Cardiac muscle cell (in vitro differentiated cells and primary cell): Measurements from ENCODE around the gene BMERB1. TPM values are rescaled to one million over a fixed set of nuclear protein-coding genes. Genes with fewer than 3 reads are reported as not detected.

Source experiments
- DNase-seq, 2 donors: peaks; one replicate each; pipeline versions ENCODE4 v3.0.0 to v3.0.0-alpha.2; 2010 to 2017; ENCODE audit warnings: low read depth in 1 of 2, low spot score in 1 of 2
- H3K27ac ChIP-seq: fragments of 200-600 bp; sonication (generic); 2 replicates; pipeline ENCODE4 v1.5.1; 2016
- H3K27me3 ChIP-seq: fragments of 200-600 bp; sonication (generic); 2 replicates; pipeline ENCODE4 v1.6.0; 2016; ENCODE audit warnings: control low read depth
- H3K36me3 ChIP-seq: fragments of 200-600 bp; sonication (generic); 2 replicates; pipeline ENCODE4 v1.5.1; 2016; ENCODE audit warnings: control low read depth
- H3K4me1 ChIP-seq: fragments of 200-600 bp; sonication (generic); 2 replicates; pipeline ENCODE4 v1.8.1; 2017; ENCODE audit warnings: low read depth, mild to moderate bottlenecking, mixed run types
- H3K4me3 ChIP-seq: fragments of 200-600 bp; sonication (generic); 2 replicates; pipeline ENCODE4 v1.5.1; 2016; ENCODE audit warnings: mild to moderate bottlenecking
- H3K9me3 ChIP-seq: fragments of 200-600 bp; sonication (generic); 2 replicates; pipeline ENCODE4 v1.5.1; 2017; ENCODE audit warnings: low read depth, mild to moderate bottlenecking, control low read depth
- CTCF ChIP-seq: IDR thresholded peaks from 2 replicates; pipeline ENCODE4 v1.5.1; 2012; ENCODE audit warnings: low read depth, mild to moderate bottlenecking, low read length
- polyA plus RNA-seq: library from polyadenylated mRNA; unstranded; fragments of >200 nt; fragmentation: Nextera tagmentation; extraction: Ambion mirVana; gene quantifications from 2 replicates; pipeline ENCODE4 v1.2.1, GENCODE V29; 2016
- total RNA-seq: library from RNA; depleted of rRNA; stranded (reverse); fragments of >200 nt; gene quantifications from 2 replicates; pipeline ENCODE4 v1.2.3, GENCODE V29; 2016

Gene BMERB1
- total and polyA plus RNA-seq, 2 experiments from 2014 or later: 15.2 to 22.1 TPM

DNA sequence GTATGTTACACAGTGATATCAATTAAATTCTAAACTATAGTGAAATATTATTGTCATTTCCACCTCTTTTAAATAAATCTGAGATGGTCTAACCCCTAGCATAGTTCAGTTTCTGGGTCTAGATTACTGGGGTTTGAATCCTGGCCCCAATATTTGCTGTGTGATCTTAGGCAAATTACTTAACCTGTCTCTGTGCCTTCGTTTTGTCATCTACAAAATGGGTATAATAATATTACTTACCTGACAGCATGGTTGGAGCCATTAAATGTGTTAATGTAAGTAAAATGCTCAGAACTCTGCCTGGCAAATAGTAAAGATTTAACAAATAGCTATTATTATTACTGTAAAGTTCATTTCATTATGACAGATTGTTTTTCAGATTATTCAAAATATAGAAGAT lies 52.3 kb downstream of the BMERB1 start:
- H3K27me3 ChIP-seq: no peaks in the 10 kb centered on the region
- no peak overlapping the region for H3K4me3 ChIP-seq
- no peak overlapping the region for H3K27ac ChIP-seq
- no peak for DNase-seq
- H3K36me3 ChIP-seq: no peaks in the 10 kb centered on the region
- no peaks in the 10 kb centered on the region for H3K4me1 ChIP-seq
- no peak for TF ChIP-seq CTCF
- no peaks in the 10 kb centered on the region for H3K9me3 ChIP-seq

- no peaks in the 10 kb centered on the region for H3K27me3 ChIP-seq
- H3K36me3 ChIP-seq: no peaks in the 10 kb centered on the region
- no peaks in the 10 kb centered on the region for H3K4me1 ChIP-seq
- no peak overlapping the region for H3K27ac ChIP-seq
- TF ChIP-seq CTCF: no peak
- no peaks in the 10 kb centered on the region for H3K9me3 ChIP-seq
- H3K4me3 ChIP-seq: no peak overlapping the region
- DNase-seq: no peak
Measured at GRCh38 chr16:15487336-15488284, 53.2 kb downstream of the BMERB1 start.

GRCh38 chr16:15489016-15489415 lies 54.6 kb downstream of the BMERB1 start:
- no peaks in the 10 kb centered on the region for H3K27me3 ChIP-seq
- no peak overlapping the region for H3K4me3 ChIP-seq
- no peak for TF ChIP-seq CTCF
- H3K36me3 ChIP-seq: no peaks in the 10 kb centered on the region
- no peaks in the 10 kb centered on the region for H3K4me1 ChIP-seq
- DNase-seq: no peak
- no peak overlapping the region for H3K27ac ChIP-seq
- H3K9me3 ChIP-seq: no peaks in the 10 kb centered on the region

DNA sequence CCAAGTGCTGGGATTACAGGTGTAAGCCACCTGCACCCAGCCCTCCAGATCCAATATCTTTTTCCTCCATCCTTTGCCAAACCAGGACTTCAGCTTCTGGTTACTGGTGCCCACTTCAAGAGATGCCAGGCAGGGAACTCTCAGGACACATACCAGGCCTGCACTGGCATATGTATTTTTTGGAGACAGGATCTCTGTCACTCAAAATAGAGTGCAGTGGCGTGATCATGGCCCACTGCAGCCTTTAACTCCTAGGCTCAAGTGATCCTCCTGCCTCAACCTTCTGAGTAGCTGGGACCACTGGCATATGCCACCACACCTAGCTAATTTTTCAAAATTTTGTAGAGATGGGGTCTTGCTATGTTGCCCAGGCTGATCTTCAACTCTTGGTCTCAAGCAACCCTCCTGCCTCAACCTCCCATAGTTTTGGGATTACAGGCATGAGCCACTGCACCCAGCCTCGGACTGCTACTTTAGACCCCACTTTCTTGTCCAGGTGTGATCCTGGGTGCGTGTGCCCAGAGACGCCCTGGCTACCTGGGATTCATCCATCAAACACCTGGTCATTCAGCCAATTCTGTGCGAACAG lies 55.8 kb downstream of the BMERB1 start:
- no peak for TF ChIP-seq CTCF
- no peak overlapping the region for H3K27ac ChIP-seq
- DNase-seq: no peak

DNA sequence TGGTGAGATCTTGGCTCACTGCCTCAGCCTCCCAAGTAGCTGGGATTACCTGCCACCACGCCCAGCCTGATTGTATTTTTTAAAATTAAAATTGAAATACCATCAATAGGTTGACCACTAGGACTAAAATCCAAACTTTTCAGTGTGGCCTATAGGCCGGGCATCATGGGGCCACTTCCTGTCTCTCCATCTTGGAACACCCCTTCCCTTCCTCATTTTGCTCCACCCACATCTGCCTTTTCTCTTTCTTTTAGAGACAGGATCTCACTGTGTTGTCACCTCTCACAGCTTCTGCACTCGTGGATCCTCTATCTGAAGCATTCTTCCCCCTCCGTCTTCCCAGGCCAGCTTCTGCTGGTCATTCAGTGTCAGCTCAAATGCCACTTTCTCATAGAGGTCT lies 57.0 kb downstream of the BMERB1 start:
- Histone ChIP-seq H3K4me3 (no peak overlapping the region), H3K27ac (no peak overlapping the region), H3K4me1 (no peaks in the 10 kb centered on the region), H3K27me3 (no peaks in the 10 kb centered on the region), H3K36me3 (no peaks in the 10 kb centered on the region), H3K9me3 (no peaks in the 10 kb centered on the region)
- TF ChIP-seq CTCF: no peak
- DNase-seq: no peak

More for the DNA sequence above, 55.8 kb downstream of the BMERB1 start:
- Histone ChIP-seq H3K9me3 (no peaks in the 10 kb centered on the region), H3K4me3 (no peak overlapping the region), H3K27me3 (no peaks in the 10 kb centered on the region), H3K4me1 (no peaks in the 10 kb centered on the region), H3K36me3 (no peaks in the 10 kb centered on the region)
